WTC11 (cell line): ENCODE data around the gene RBM28. TPM values are rescaled to one million over a fixed set of nuclear protein-coding genes. Genes with fewer than 3 reads are reported as not detected.

ENCODE experiments used
- ATAC-seq: fragments of 200-7000 bp; cut with Tn5 transposase; 2 replicates; pipeline ENCODE4 v1.10.0; 2021; ENCODE audit warnings: mild to moderate bottlenecking, moderate library complexity
- CTCF ChIA-PET: fragments of 300-600 bp; sonication (Branson Sonifier 250); formaldehyde crosslinking; loops from one replicate; lab custom pipeline; 2021; ENCODE audit warnings: antibody characterized with exemption; lab: Charles Lee
- POLR2A ChIA-PET: fragments of 350-600 bp; sonication (Branson Sonifier 250); formaldehyde crosslinking; loops from one replicate; lab custom pipeline; 2021; ENCODE audit warnings: antibody characterized with exemption; lab: Charles Lee
- DNase-seq: peaks from one replicate; pipeline ENCODE4 v3.0.0; 2021; ENCODE audit warnings: low spot score
- H3K27ac Mint-ChIP-seq: 2 replicates; pipeline ENCODE4 v1.8.0; 2021; ENCODE audit warnings: mixed read lengths
- H3K27me3 Mint-ChIP-seq: 2 replicates; pipeline ENCODE4 v1.8.0; 2021; ENCODE audit warnings: low read depth, mild to moderate bottlenecking, moderate library complexity, mixed read lengths
- H3K36me3 Mint-ChIP-seq: 2 replicates; pipeline ENCODE4 v1.8.0; 2021; ENCODE audit warnings: mixed read lengths
- H3K4me1 Mint-ChIP-seq: 2 replicates; pipeline ENCODE4 v1.8.0; 2022; ENCODE audit warnings: mixed read lengths
- H3K4me3 Mint-ChIP-seq: 2 replicates; pipeline ENCODE4 v1.8.0; 2021; ENCODE audit warnings: mild to moderate bottlenecking, moderate library complexity, mixed read lengths
- H3K9me3 Mint-ChIP-seq: 2 replicates; pipeline ENCODE4 v1.8.0; 2021; ENCODE audit warnings: mixed read lengths
- ATF2 ChIP-seq: sonication (generic); formaldehyde crosslinking; IDR thresholded peaks from 2 replicates; pipeline ENCODE4 v1.8.1; 2022; ENCODE audit warnings: low read depth, missing genetic modification reagents, borderline replicate concordance
- EMX1 ChIP-seq: fragments of 250-450 bp; sonication (Bioruptor Pico); IDR thresholded peaks from 2 replicates; pipeline ENCODE4 v1.8.0; 2021; ENCODE audit warnings: mild to moderate bottlenecking
- ESRRA ChIP-seq: sonication (generic); formaldehyde crosslinking; IDR thresholded peaks from 2 replicates; pipeline ENCODE4 v1.8.1; 2022; ENCODE audit warnings: mild to moderate bottlenecking, missing genetic modification reagents, borderline replicate concordance
- HMGXB4 ChIP-seq: sonication (generic); formaldehyde crosslinking; IDR thresholded peaks from 2 replicates; pipeline ENCODE4 v1.8.1; 2023; ENCODE audit warnings: mild to moderate bottlenecking, moderate library complexity, missing genetic modification reagents
- IRF1 ChIP-seq: sonication (generic); formaldehyde crosslinking; IDR thresholded peaks from 2 replicates; pipeline ENCODE4 v1.8.0; 2023; ENCODE audit warnings: missing genetic modification reagents
- MYBL2 ChIP-seq: sonication (generic); formaldehyde crosslinking; IDR thresholded peaks from 2 replicates; pipeline ENCODE4 v1.8.1; 2023; ENCODE audit warnings: mild to moderate bottlenecking, moderate library complexity, missing genetic modification reagents
- PRDM15 ChIP-seq: sonication (generic); formaldehyde crosslinking; IDR thresholded peaks from 2 replicates; pipeline ENCODE4 v1.8.0; 2022; ENCODE audit warnings: missing genetic modification reagents
- RELA ChIP-seq: sonication (generic); formaldehyde crosslinking; IDR thresholded peaks from 2 replicates; pipeline ENCODE4 v1.8.1; 2022; ENCODE audit warnings: missing genetic modification reagents, mild to moderate bottlenecking, borderline replicate concordance
- RORB ChIP-seq: fragments of 250-450 bp; sonication (Bioruptor Pico); IDR thresholded peaks from 2 replicates; pipeline ENCODE4 v1.9.0; 2021; ENCODE audit warnings: mild to moderate bottlenecking
- STAT6 ChIP-seq: sonication (generic); formaldehyde crosslinking; conservative IDR thresholded peaks from 2 replicates; pipeline ENCODE4 v1.8.1; 2023; ENCODE audit warnings: mild to moderate bottlenecking, low read depth, missing genetic modification reagents, moderate library complexity
- TEAD1 ChIP-seq: sonication (generic); formaldehyde crosslinking; IDR thresholded peaks from 2 replicates; pipeline ENCODE4 v1.8.0; 2022; ENCODE audit warnings: mild to moderate bottlenecking, missing genetic modification reagents
- ZNF138 ChIP-seq: sonication (generic); formaldehyde crosslinking; conservative IDR thresholded peaks from 2 replicates; pipeline ENCODE4 v1.8.1; 2022; ENCODE audit warnings: mild to moderate bottlenecking, moderate library complexity, missing genetic modification reagents
- ZNF532 ChIP-seq: fragments of 250-450 bp; sonication (Bioruptor Pico); IDR thresholded peaks from 2 replicates; pipeline ENCODE4 v1.9.0; 2021; ENCODE audit warnings: mild to moderate bottlenecking, borderline replicate concordance
- ZNF671 ChIP-seq: fragments of 250-450 bp; sonication (Bioruptor Pico); IDR thresholded peaks from 2 replicates; pipeline ENCODE4 v1.8.0; 2021; ENCODE audit warnings: mild to moderate bottlenecking
- total RNA-seq: library from RNA; stranded (reverse); gene quantifications from 3 replicates; pipeline ENCODE4 v1.2.3, GENCODE V29; 2021

The RBM28 gene
- total RNA-seq, 1 experiment from 2014 or later, result 66.1 TPM

- no peak for TF ChIP-seq PRDM15 (CRISPR knock-in tag)
Measured at GRCh38 chr7:128357217-128357613, 13.5 kb upstream of the RBM28 start (continued).

- DNase-seq, result no peak
- Mint-ChIP-seq H3K4me3 (no peak overlapping the region), H3K27me3 (peaks cover 86% of the 10 kb centered on the region), H3K27ac (no peak overlapping the region), H3K4me1 (peaks cover 22% of the 10 kb centered on the region), H3K9me3 (no peaks in the 10 kb centered on the region), H3K36me3 (no peaks in the 10 kb centered on the region)
- ChIA-PET CTCF (interaction anchor here (1.7 to 9.2 kb wide), 3 partner anchors 9 to 31 kb away, joined by 7 to 107 read pairs (median 17); no protein-coding TSS in a partner anchor), POLR2A (no interaction called here)
- ATAC-seq, result no peak
- no peak for TF ChIP-seq ZNF671 (CRISPR knock-in tag)
- TF ChIP-seq STAT6 (CRISPR knock-in tag), result no peak
- no peak for TF ChIP-seq EMX1 (CRISPR knock-in tag)
- no peak for TF ChIP-seq IRF1 (CRISPR knock-in tag)
- no peak for TF ChIP-seq RORB (CRISPR knock-in tag)
- no peak for TF ChIP-seq RELA
- TF ChIP-seq ESRRA, result no peak
- TF ChIP-seq MYBL2 (CRISPR knock-in tag), result no peak
- TF ChIP-seq TEAD1 (CRISPR knock-in tag), result no peak
- TF ChIP-seq HMGXB4 (CRISPR knock-in tag), result no peak
- no peak for TF ChIP-seq ZNF138 (CRISPR knock-in tag)
- TF ChIP-seq ATF2 (CRISPR knock-in tag), result no peak
- TF ChIP-seq ZNF532 (CRISPR knock-in tag), result no peak
Measured at GRCh38 chr7:128356546-128357216, 13.0 kb upstream of the RBM28 start.
